AG09319 (cell line): ENCODE measurements around the gene HABP4.

Source experiments
- DNase-seq: peaks from one replicate; pipeline ENCODE4 v3.0.0-alpha.2; 2010; ENCODE audit warnings: low read depth; ENCODE audit errors: extremely low read depth
- TF ChIP-seq, protein P1 (sequence below): IDR thresholded peaks from 2 replicates; pipeline ENCODE4 v1.5.1; 2011; ENCODE audit warnings: low read depth, mild to moderate bottlenecking, inconsistent platforms, low read length, moderate library complexity

HABP4 gene

GRCh38 chr9:96449523-96449844, 485 bp upstream of the HABP4 start:
- no peak for DNase-seq
- TF ChIP-seq, protein P1, sequence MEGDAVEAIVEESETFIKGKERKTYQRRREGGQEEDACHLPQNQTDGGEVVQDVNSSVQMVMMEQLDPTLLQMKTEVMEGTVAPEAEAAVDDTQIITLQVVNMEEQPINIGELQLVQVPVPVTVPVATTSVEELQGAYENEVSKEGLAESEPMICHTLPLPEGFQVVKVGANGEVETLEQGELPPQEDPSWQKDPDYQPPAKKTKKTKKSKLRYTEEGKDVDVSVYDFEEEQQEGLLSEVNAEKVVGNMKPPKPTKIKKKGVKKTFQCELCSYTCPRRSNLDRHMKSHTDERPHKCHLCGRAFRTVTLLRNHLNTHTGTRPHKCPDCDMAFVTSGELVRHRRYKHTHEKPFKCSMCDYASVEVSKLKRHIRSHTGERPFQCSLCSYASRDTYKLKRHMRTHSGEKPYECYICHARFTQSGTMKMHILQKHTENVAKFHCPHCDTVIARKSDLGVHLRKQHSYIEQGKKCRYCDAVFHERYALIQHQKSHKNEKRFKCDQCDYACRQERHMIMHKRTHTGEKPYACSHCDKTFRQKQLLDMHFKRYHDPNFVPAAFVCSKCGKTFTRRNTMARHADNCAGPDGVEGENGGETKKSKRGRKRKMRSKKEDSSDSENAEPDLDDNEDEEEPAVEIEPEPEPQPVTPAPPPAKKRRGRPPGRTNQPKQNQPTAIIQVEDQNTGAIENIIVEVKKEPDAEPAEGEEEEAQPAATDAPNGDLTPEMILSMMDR: no peak

DNA sequence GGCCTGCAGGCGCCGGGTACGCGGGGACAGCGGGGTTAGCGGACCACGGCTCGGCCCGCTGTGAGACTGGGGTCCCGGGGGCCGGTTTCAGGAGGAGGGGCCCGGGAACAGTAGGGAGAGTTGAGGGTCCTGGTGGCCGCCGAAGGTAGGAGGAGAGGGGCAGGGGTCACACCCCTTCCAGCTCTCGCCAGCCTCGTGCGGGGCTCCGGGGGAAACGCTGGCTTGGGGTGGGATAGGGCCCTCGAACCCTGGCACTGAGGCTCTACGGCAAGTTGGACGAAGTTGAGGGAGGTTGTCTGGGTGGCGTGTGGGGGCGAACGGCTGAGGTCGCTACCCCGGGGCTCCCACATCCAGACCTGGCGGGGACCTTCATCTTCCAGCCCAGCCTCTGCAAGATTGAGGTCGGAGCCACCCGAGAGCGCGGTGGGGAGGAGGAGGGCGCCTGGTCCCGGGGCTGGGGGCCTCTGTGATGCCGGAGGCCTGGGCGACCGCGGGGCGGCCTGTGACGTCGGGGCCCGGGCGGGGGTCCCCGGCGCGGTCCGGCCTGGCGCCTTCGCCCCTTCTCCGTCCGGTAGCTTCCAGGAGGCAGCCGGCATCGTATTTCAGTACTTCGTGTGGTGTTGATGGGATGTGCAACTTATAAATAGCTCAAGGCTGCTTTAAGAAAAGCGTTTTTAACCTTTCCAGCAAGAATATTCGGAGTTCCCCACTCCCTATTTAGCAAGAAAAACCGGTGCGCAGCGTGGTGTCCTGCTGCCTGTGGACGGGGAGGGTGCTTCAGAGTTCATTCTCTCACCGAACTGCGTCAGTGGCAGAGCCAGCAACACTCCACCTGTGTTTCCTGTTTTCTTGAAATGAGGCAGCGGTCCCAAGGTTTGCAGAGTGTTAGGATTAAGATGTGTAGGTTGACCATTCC, 902 bp downstream of the HABP4 start:
- no peak for DNase-seq
- TF ChIP-seq, protein P1: no peak

- TF ChIP-seq, protein P1: peak; percentile 80
- no peak for DNase-seq
Observed at GRCh38 chr9:96453625-96454024, 3.7 kb downstream of the HABP4 start.

GRCh38 chr9:96457266-96457665, 7.3 kb downstream of the HABP4 start:
- no peak for DNase-seq
- TF ChIP-seq, protein P1: no peak

DNA sequence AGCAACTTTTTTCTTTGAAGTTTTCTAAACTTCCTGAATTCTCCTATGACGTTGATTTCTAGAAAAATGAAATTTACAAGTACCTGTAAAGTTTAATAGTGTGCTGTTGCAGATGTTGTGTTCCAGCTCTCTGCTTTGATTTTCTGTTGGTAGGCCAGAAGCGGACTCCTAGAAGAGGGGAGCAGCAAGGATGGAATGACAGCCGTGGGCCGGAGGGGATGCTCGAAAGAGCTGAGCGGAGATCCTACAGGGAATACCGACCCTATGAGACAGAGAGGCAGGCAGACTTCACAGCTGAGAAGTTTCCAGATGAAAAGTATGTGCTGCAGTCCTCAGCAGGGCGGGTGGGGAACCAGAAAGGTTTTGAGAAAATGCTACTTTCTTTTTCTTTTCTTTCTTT, 8.3 kb downstream of the HABP4 start:
- TF ChIP-seq, protein P1: no peak
- DNase-seq: no peak

DNA sequence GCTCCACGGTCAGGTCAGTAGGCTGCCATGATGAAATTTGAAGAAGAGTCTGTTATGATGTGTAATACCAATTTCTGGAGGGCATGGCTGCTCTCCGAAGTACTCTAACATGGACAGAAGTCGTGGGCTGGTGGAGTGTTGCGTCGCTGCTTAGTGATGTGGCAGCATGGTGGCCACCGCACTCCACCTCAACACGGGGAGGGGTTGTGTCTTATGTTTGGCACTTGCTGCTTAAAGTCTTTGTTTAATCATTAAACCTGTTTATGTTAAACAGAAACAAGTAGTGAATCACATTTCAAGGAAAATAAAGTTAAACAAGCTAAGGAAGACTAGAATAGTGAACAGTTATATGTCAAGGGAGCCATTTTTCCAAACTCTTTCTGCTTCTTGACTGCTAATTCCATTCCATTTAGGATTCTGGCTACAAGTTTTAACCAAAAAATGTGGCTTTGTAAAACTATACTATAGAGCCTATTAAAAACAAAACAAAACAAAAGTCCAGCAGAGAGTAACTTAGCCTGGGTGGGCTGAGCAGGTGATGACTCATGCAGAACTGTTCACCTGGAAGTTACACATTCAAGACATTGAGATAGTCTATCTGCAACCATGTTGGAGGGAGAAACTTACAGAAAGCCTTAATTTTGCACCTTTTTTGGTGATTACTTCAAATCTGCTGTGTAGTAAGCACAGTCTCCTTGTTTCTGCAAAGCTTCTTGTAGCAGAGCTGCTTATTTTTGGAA, 9.5 kb downstream of the HABP4 start:
- TF ChIP-seq, protein P1: no peak

GRCh38 chr9:96460470-96460869, 10.5 kb downstream of the HABP4 start:
- peak; percentile 49 for DNase-seq
- TF ChIP-seq, protein P1: no peak

More for the DNA sequence above, 9.5 kb downstream of the HABP4 start:
- DNase-seq: no peak
